Activated CD4-positive, alpha-beta T cell treated with anti-CD3 and anti-CD28 coated beads for 48 hours (primary cell): ENCODE measurements around the gene BMPR2.
"Not testable (repeated sequence)": the region's sequence is repeated elsewhere in the genome, so short reads cannot be mapped to it uniquely, and the experiment has no call there.

ENCODE experiments used
- DNase-seq: peaks from one replicate; pipeline ENCODE4 v3.0.0-alpha.2; 2020

BMPR2 gene

DNA sequence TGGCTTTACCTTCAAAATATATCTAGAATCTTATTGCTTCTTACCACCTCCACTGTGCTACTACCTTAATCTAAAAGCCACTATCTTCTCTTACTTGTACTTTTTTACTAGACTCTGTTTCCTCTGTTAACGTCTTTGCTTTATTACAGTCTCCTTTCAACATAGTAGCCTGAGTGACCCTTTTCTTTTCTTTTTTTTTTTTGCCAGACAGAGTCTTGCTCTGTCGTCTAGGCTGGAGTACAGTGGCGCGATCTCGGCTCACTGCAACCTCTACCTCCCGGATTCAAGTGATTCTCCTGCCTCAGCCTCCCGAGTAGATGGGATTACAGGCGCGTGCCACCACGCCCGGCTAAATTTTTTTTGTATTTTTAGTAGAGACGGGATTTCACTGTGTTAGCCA, 10.4 kb downstream of the BMPR2 start:
- not testable (repeated sequence) for DNase-seq

DNA sequence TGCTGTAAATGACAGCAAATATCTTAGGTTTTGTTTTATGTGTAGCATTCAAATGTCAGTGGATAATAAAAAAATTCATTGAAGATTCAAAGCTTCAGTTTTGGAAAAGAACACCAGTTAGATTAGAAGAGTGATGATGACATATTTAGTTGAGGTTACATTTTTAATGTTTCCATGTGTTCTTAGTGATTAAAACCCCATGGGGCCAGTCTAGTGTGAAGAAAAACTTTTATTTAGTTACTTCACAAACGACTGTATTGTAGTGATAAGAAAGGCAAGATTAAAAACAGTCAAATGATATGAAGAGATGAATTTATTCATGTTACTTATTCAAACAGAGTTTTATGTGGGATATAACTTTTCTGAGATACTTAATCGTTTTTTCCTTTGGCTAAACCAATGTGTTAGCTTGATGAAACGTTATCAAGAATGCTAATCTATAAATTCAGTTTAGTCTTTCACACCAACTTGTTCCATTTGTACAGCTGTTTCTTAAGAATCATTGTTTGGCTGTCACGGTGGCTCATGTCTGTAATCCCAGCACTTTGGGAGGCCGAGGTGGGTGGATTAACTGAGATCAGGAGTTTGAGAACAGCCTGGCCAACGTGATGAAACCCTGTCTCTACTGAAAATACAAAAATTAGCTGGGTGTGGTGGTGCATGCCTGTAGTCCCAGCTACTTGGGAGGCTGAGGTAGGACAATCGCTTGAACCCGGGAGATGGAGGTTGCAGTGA, 11.6 kb downstream of the BMPR2 start:
- DNase-seq: peak; percentile 43

DNA sequence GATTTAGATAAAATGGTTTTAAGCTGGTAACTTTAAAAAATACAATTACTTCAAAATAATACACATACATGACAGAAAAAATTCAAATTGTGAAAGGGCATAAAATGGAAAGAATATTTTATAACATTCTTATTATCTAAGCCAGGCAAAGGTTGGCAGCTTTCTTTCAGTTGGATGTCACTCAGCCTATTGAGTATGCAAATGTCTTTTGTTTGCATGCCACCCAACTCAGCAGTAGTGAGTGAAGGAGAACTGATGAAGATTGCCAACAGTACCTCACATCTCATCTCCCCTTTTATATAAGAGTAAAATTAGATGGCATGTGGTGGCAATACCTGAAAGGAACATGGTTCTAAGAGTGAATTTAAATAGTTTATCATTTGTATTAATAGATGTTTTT, 24.8 kb downstream of the BMPR2 start:
- DNase-seq: no peak

DNA sequence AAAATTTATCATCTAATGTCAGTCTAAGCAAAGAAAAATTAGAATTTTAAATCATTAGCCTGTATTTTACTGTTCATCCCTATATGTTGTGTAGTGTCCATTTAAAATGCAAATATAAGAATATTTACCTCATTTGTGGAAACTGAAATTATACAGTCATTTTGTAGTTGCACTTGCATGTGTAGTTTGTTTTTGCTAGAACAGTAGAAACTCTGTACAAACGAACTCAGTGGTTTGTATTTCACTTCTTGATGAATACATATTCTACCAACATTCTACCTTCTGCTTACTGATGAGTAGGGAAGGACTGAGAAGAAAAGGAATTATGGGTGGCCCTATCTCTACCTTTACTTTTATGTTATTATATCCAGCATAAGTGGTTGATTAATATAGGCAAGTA, 29.7 kb downstream of the BMPR2 start:
- no peak for DNase-seq

DNA sequence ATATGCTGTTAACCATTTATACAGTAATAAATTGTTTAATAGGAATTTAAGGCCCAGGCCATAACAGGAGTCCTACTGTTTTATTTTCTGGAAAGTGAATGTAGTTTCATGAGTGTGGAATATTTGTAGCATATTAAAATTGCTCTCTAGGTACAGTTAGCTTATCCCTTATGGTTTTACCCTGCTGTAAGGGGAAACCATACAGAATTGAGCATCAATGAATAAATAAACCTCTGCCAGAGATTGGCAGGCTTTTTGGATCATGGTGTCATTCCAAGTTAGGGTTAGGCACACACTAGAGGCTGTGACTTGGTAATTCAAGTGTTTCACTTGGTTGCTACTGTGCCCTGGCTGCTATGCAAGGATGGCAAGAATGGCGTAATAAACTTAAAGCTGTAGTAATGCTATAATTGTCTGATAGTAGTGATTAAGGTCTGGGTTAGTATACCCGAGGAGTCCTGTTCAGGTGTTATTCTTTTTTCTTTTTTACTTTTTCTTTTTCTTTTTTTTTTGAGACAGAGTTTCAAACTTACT, 30.4 kb downstream of the BMPR2 start:
- DNase-seq: no peak

DNA sequence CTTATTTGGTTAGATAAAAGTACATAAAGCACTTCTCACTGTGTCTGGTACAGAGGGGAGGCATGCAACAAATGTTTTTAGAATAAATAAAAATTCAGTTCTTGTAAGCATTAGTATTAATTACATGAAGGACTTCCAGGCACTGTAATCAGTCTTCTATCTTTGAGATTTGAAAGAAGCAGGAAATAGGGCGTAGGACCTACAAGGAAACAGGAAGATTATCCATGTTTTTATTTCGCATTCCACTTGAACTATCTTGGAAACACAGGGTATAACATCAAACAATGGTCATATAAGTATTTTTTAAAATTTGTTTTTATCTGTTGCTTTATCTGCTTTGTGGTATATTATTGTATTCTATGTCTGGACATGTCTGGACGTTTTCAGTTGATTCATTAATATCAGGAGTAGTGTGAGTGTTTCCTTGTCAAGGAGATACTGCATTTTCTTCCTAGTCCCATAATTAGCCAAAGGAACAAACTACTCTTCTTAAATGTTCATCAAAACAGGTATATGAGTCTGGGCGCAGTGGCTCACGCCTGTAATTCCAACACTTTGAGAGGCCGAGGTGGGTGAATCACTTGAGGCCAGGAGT, 32.5 kb downstream of the BMPR2 start:
- DNase-seq: no peak

DNA sequence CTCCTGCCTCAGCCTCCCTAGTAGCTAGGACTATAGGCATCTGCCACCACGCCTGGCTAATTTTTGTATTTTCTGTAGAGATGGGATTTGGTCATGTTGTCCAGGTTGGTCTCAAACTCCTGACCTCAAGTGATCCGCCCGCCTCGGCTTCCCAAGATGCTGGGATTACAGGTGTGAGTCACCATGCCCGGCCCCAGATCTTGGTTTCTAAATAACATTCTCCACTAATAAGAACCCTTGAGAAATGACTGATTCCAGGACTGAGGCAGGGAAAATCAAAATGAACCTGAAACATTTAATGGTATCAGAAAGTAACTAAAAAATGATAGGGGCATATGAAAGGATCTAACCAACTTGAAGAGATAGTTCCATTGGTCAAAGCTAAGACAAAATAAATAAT, 34.0 kb downstream of the BMPR2 start:
- no peak for DNase-seq

DNA sequence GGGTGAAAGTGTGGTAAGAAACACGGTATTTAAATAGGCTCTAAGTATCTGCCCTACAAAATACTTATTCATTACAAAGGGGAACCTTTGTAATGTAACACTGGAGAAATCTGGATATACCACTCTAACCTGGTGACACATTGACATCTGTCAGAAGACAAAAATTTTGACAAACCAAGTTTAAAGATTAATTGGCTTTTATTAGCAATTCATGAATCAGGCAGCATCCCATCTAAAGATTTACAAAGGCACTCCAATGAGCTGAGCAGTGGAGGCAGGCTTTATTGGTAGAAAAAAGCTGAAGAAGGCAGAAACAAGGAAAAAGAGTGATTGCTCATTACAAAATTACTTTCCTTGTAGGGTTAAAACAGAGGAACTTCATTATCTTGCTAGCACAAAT, 35.0 kb downstream of the BMPR2 start:
- no peak for DNase-seq

DNA sequence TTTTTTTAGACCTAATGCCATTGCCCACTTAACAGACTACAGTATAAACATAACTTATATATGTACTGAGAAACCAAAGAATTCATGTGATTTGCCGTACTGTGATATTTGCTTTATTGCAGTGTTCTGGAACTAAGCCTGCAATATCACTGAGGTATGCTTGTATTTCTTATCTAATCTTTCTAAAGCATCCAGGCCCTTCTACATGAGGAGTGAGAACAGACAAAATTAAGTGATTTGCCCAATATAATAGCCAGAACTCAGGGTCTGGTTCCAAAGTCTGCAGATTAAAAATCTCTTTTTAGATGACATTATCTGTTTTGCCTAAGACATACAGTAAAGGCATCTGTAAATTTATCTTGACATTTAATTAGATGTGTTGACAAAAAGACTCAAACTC, 41.9 kb downstream of the BMPR2 start:
- no peak for DNase-seq

DNA sequence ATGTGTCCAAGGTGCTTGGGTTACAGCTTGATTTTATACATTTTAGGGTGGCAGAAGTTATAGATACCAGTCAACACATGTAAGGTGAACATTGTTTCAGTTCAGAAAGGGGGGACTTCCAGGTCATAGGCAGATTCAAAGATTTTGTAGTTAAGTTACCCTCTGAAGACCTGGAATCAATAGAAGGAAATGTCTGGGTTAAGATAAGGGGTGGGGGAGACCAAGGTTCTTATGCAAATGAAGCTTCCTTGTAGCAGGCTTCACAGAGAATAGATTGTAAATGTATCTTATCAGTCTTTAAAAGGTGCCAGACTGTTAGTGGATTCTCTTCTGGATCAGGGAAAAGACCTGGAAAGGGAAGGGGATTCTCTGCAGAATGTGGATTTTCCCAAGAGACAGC, 42.4 kb downstream of the BMPR2 start:
- DNase-seq: no peak

DNA sequence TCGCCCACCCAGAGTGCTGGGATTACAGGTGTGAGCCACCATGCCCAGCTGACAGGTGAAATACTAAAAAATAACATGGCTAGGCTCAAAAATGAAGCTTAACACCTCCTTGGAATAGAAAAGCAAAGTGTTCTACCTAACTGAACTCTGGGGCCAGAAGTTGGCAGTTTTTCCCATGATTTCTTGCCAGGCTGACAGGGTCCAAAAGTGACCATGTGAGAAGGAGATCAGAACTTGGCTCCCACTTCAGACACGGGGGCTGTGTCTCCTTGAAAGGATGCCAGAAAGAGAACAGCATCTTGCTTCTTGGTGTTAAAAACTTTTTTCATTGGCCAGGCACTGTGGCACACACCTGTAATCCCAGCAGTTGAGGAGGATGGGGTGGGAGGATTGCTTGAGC, 47.0 kb downstream of the BMPR2 start:
- DNase-seq: no peak

DNA sequence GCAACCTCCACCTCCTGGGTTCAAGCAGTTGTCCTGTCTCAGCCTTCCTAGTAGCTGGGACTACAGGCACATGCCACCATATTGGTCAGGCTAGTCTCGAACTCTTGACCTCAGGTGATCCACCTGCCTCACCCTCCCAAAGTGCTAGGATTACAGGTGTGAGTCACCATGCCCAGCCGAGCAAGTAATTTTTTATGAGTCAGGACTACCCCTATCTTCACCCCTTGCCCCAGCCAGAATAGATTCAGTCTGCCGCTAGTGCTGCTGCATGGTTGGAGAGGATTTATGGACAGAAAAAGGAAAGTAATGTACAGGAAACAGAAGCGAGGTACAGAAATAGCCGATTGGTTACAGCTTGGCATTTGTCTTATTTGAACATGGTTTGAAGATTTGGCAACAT, 48.9 kb downstream of the BMPR2 start:
- no peak for DNase-seq

DNA sequence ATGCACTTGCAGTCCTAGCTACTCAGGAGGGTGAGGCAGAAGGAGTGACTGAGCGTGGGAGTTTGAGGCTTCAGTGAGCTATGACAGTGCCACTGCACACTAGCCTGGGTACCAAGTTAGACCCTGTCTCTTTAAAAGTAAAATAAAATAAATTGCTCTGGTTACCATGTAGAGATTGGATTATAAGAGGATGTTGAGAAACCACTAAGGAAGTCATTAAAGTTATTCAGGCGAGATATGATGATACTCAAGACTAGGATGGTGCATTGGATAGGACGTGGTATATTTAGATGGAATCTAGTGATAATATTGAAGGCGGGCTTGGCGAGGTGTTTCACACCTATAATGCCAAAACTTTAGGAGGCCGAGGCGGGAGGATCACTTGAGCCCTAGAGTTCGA, 50.6 kb downstream of the BMPR2 start:
- DNase-seq: no peak

DNA sequence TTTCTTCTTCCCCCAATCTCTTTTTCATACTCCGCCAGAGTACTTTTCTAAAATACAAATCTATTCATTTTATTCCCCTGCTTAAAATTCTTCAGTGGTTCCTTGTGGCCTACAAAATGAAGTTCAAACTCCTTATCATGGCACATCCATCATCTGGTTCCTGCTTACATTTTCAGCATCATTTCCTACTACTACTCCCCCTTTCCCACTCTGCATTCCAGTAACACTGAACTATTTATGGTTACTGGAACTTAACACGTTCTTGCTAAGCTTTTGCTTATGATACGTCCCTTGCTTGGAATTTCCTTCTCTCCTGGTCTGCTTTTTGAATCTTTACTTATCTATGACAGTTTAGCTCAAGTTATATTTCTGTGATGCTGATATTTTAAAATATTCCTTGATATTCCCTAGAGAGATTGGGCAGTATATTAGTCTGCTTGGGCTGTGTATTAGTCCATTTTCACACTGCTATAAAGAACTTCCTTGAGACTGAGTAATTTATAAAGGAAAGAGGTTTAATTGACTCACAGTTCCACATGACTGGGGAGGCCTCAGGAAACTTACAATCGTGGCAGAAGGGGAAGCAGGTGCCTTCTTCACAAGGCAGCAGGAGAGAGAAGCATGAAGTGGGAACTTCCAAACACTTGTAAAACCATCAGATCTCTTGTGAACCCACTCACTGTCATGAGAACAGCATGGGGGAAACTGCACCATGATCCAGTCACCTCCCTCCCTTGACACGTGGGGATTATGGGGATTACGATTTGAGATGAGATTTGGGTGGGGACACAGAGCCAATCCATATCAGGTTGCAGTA, 53.2 kb downstream of the BMPR2 start:
- no peak for DNase-seq

DNA sequence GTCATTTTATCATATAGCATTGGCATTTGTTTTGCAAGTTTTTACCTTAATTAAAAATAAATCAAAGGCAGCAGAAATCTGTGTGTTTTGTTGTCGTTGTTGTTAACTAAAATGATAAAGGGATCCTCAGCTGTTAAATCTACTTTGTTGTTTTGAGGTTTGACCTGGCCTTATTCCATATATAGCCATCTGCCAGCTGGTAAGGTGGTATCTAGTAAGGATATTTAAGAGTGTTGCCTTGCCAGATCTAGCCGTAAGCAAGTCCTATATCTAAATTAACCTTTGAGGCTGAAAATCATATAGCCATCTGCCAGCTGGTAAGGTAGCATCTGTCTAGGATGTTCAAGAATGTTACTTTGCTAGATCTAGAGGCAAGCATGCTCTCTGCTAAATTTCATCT, 56.6 kb downstream of the BMPR2 start:
- no peak for DNase-seq

DNA sequence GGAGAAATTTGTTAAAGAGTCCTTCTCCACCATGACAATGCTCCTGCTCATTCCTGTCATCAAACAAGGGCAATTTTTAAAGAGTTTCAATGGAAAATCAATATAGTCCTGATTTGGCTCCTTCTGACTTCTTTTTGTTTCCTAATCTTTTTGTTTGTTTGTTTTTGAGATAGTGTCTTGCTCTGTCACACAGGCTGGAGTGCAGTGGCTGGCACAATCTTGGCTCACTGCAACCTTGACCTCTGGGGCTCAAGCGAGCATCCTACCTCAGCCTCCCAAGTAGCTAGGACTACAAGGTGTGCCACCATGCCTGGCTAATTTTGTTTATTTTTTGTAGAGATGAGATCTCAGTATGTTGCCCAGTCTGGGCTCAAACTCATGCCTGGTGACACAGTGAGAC, 58.3 kb downstream of the BMPR2 start:
- DNase-seq: no peak

DNA sequence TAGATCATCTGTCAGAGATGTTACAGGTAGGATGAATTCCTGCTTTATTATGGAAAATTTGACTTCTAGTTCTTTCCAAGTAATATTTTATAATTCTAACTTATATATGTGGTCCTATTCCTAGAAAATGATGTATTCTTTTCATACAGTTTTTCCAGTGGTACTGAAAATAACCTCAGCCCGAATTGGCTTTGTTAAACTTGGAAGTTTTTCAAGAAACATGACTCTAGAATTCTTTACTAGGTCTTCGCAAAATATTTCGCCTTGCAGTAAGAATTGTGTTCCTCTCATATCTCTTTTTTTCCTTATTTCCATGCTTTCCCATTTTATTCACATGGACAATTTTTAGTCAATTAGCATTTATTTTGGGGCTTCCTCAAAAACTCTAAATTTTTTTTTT, 60.5 kb downstream of the BMPR2 start:
- no peak for DNase-seq

DNA sequence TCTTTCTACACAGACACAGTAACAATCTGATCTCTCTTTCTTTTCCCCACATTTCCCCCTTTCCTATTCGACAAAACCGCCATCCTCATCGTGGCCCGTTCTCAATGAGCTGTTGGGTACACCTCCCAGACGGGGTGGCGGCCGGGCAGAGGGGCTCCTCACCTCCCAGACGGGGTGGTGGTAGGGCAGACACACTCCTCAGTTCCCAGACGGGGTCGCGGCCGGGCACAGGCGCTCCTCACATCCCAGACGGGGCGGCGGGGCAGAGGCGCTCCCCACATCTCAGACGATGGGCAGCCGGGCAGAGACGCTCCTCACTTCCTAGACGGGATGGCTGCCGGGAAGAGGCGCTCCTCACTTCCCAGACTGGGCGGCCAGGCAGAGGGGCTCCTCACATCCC, 64.0 kb downstream of the BMPR2 start:
- not testable (repeated sequence) for DNase-seq

DNA sequence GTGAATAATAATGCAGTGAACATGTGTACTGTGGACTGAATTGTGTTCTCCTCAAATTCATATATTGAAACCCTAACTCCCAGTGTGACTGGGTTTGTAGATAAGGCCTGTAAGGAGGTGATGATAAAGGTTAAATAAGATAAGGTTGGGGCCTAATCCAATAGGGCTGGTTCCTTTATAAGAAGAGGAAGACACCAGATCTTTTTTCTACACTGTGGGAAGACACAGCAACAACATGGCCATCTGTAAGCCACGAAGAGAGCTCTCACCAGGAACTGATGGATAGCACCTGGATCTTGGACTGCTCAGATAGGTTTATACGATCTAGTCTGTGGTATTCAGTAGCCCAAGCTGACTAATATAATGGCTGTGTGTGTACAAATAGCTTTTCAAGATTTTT, 66.8 kb downstream of the BMPR2 start:
- DNase-seq: no peak

DNA sequence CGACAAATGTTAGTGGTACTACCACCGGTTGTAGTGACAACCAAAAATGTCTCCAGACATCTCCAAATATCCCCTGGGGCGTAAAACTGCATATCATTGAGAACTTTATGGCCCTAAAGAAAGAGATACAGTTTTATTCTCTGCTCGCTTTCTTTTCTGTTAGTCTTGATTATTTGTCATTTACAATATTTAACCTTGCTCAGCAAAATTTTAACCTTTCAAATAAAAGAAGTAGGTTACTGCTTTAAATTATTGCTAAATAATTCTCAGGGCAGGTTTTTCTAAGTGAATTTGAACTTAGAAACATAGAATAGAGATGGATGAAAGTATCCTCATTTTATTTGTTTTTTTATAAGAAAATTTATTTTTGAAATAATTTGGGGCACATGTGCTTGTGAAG, 67.9 kb downstream of the BMPR2 start:
- DNase-seq: no peak

DNA sequence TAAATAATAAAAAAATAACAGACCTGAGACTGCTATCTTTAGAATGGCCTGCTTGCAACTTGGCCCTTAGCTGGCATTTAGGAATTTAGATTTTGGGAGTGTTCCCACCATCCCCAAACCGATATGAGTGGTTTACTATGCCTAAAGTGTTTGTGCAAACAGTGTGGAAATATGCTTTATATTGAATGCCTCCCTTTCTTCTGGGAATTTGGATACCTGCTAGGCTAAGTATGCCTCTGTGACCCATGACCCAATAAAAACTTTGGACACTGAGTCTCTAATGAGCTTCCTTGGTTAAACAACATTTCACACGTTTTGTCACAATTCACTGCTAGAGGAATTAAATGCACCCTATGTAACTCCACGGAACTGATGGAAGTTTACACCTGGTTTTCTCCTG, 73.2 kb downstream of the BMPR2 start:
- DNase-seq: no peak

DNA sequence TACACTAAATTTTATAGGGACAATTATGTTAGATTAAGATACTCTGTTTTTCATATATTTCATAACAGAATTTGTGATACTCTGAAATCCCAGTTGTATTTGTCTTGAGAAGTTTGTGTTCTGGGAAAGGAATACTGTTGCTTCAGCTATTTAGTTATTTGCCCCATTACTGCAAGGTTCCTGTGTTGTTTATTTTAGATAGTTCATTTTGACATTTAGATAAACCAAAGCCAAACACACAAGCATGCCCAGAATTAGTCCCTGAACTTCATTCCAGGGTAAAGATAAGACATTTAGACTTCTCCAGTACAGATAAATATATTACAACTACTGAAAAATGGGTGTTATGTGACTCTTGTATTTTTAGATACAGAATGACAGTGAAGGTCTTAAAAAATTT, 74.7 kb downstream of the BMPR2 start:
- no peak for DNase-seq

DNA sequence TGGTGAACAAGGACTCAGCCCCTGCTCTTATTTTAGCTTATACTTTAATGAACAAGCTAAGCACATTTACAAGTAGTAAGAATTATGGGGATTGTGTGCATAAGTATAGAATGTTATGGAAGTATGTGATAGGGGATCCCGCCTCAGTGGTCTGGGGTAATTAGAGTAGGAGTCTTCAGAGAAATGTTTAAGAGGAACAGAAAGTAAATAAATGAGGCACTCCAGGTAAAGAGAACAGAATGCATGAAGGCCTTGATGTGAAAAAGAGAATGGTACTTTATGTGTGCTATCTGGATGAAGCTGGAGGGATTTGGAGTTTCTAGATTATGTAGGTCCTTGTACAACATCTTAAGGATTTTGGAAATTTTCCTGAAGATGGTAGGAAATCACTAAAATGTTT, 76.6 kb downstream of the BMPR2 start:
- no peak for DNase-seq

DNA sequence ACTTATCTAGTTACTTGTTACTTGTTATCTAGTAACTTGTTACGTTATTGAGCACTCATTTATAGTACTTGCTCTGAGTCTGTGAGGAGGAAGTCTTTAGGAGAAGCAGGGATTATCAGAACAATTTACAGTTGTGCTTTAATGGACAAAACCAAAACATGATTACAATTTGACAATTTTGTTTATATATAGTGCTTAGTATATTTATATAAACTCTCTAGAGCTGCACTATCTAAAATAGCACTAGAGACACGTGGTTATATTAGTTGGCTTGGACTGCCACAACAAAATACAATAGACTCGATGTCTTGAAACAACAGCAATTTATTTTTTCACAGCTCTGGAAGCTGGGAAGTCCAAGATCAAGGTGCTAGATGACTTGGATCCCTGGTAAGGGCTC, 78.4 kb downstream of the BMPR2 start:
- no peak for DNase-seq
